Measurements from ENCODE around the gene PCDHB5.

DNA sequence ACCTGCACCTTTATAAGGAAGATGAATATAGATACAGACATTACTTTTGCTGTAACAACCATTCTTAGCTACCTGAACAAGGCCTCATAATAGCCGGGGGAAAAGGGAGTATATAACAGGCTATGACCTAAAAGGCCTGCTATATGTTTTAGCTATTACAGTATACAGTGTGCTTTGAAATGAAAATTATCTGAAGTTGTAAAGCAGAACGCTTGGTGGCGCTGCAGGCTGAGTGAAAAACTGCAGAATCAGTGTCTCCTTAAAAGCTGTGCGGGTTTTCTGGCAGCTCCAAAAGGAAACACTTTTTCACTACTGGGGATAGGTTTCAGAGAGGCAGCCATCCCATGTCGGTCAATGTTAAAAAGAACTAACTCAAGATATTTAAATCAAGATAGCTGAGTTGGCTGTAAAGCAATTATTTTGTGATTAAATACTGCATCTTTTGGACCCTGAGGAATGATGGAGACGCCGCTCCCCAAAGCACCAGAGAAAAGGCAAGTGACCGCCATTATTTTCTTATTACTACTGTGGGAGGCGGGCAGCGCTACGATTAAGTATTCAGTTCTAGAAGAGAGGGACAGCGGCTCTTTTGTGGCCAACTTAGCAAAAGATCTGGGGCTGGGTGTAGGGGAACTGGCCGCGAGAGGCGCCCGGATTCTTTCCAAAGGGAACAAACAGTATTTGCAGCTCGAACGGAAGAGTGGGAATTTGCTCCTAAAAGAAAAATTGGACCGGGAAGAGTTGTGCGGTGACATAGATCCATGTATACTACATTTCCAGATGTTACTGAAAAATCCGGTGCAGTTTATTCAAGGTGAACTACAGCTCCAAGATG lies 20.8 kb downstream of the PCDHB5 start:
- no peak for TF ChIP-seq POLR2A (IDR thresholded peaks at IDR 0.05)
- TF ChIP-seq, protein P1, sequence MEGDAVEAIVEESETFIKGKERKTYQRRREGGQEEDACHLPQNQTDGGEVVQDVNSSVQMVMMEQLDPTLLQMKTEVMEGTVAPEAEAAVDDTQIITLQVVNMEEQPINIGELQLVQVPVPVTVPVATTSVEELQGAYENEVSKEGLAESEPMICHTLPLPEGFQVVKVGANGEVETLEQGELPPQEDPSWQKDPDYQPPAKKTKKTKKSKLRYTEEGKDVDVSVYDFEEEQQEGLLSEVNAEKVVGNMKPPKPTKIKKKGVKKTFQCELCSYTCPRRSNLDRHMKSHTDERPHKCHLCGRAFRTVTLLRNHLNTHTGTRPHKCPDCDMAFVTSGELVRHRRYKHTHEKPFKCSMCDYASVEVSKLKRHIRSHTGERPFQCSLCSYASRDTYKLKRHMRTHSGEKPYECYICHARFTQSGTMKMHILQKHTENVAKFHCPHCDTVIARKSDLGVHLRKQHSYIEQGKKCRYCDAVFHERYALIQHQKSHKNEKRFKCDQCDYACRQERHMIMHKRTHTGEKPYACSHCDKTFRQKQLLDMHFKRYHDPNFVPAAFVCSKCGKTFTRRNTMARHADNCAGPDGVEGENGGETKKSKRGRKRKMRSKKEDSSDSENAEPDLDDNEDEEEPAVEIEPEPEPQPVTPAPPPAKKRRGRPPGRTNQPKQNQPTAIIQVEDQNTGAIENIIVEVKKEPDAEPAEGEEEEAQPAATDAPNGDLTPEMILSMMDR (IDR thresholded peaks at IDR 0.05), result no peak
